Myocyte (in vitro differentiated cells): ENCODE results near the gene RUNX2. TPM values are rescaled to one million over a fixed set of nuclear protein-coding genes. Genes with fewer than 3 reads are reported as not detected.
A peak's percentile ranks its signal among the peaks of the same experiment; 100 is the strongest.

Experiments used
- DNase-seq: peaks from one replicate; pipeline ENCODE4 v3.0.0-alpha.2; 2012; ENCODE audit warnings: low read depth
- total RNA-seq: library from RNA; depleted of rRNA; stranded (reverse); fragments of >200 nt; gene quantifications from 2 replicates; pipeline ENCODE4 v1.2.3, GENCODE V29; 2014

The RUNX2 gene
- total RNA-seq, 1 donor from 2014 or later: 7.2 TPM

GRCh38 chr6:45351076-45351475, 22.9 kb downstream of the RUNX2 start:
- DNase-seq: no peak

GRCh38 chr6:45351667-45352066, 23.5 kb downstream of the RUNX2 start:
- DNase-seq: no peak

GRCh38 chr6:45353654-45354053, 25.5 kb downstream of the RUNX2 start:
- no peak for DNase-seq

GRCh38 chr6:45364466-45364865, 36.3 kb downstream of the RUNX2 start:
- no peak for DNase-seq

- DNase-seq: no peak
Measured at GRCh38 chr6:45365036-45365435, 36.9 kb downstream of the RUNX2 start.

GRCh38 chr6:45366534-45366933, 38.4 kb downstream of the RUNX2 start:
- no peak for DNase-seq

- DNase-seq: no peak
Measured at GRCh38 chr6:45367999-45368398, 39.9 kb downstream of the RUNX2 start.

- no peak for DNase-seq
Measured at GRCh38 chr6:45369870-45370269, 41.7 kb downstream of the RUNX2 start.

- no peak for DNase-seq
Measured at GRCh38 chr6:45371924-45372573, 43.9 kb downstream of the RUNX2 start.

- no peak for DNase-seq
Measured at GRCh38 chr6:45375449-45375848, 47.3 kb downstream of the RUNX2 start.

GRCh38 chr6:45376310-45377042, 48.3 kb downstream of the RUNX2 start:
- no peak for DNase-seq

GRCh38 chr6:45377043-45377553, 49.0 kb downstream of the RUNX2 start:
- no peak for DNase-seq

GRCh38 chr6:45377554-45378333, 49.6 kb downstream of the RUNX2 start, which contains the start of gene SUPT3H:
SUPT3H (minus strand) TSS chr6:45377934.
- DNase-seq: peak; percentile 96

- DNase-seq: no peak
Measured at GRCh38 chr6:45378334-45378926, 50.3 kb downstream of the RUNX2 start.

- no peak for DNase-seq
Measured at GRCh38 chr6:45382391-45382790, 54.3 kb downstream of the RUNX2 start.

GRCh38 chr6:45386501-45386900, 58.4 kb downstream of the RUNX2 start:
- DNase-seq: no peak

- peak; percentile 44 for DNase-seq
Measured at GRCh38 chr6:45387236-45387635, 59.1 kb downstream of the RUNX2 start.

- DNase-seq: no peak
Measured at GRCh38 chr6:45388328-45388727, 60.2 kb downstream of the RUNX2 start.

- DNase-seq: no peak
Measured at GRCh38 chr6:45394586-45395095, 66.5 kb downstream of the RUNX2 start.

GRCh38 chr6:45398075-45398813, 70.1 kb downstream of the RUNX2 start:
- DNase-seq: no peak

- no peak for DNase-seq
Measured at GRCh38 chr6:45400021-45400420, 71.9 kb downstream of the RUNX2 start.
